Measurements from ENCODE around the gene SLC25A26.

- TF ChIP-seq, protein P1, sequence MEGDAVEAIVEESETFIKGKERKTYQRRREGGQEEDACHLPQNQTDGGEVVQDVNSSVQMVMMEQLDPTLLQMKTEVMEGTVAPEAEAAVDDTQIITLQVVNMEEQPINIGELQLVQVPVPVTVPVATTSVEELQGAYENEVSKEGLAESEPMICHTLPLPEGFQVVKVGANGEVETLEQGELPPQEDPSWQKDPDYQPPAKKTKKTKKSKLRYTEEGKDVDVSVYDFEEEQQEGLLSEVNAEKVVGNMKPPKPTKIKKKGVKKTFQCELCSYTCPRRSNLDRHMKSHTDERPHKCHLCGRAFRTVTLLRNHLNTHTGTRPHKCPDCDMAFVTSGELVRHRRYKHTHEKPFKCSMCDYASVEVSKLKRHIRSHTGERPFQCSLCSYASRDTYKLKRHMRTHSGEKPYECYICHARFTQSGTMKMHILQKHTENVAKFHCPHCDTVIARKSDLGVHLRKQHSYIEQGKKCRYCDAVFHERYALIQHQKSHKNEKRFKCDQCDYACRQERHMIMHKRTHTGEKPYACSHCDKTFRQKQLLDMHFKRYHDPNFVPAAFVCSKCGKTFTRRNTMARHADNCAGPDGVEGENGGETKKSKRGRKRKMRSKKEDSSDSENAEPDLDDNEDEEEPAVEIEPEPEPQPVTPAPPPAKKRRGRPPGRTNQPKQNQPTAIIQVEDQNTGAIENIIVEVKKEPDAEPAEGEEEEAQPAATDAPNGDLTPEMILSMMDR (optimal IDR thresholded peaks at IDR 0.05 in 1 of 3, IDR thresholded peaks at IDR 0.05 in 1 of 3, conservative IDR thresholded peaks at IDR 0.05 in 1 of 3; ENCODE audit: extremely low read depth in 1 of 3, insufficient read depth in 2 of 3, low read length in 3 of 3), result no peak
- TF ChIP-seq EZH2 (IDR thresholded peaks at IDR 0.05; ENCODE audit: low read length), result no peak
Observed at GRCh38 chr3:66178206-66178605, 42.6 kb upstream of the SLC25A26 start.
